K562 (cell line): ENCODE measurements around the gene ETS2. TPM values are rescaled to one million over a fixed set of nuclear protein-coding genes. Genes with fewer than 3 reads are reported as not detected.

Experiments
- AFF1 ChIP-seq, 2 experiments: fragments of 450-650 bp; IDR thresholded peaks; 2 replicates each; pipeline ENCODE4 v1.6.1; 2018; ENCODE audit warnings: mild to moderate bottlenecking in 2 of 2, low read depth in 1 of 2; ENCODE audit not compliant: partially characterized antibody in 2 of 2
- FOXM1 ChIP-seq, 2 experiments: fragments of 450-650 bp in 1 of 2; sonication (generic) in 1 of 2; formaldehyde crosslinking in 1 of 2; IDR thresholded peaks; 2 replicates each; pipeline versions ENCODE4 v1.6.1 to v1.9.0; 2017 to 2022; ENCODE audit warnings: low read depth in 2 of 2, mild to moderate bottlenecking in 2 of 2, missing genetic modification reagents in 1 of 2, moderate library complexity in 1 of 2
- ID3 ChIP-seq, 2 experiments: fragments of 250-450 bp in 1 of 2; fragments of 450-650 bp in 1 of 2; sonication (Bioruptor Pico) in 1 of 2; IDR thresholded peaks; 2 replicates each; pipeline versions ENCODE4 v1.6.1 to v1.8.0; 2016 to 2021; ENCODE audit warnings: mild to moderate bottlenecking in 2 of 2, moderate library complexity in 2 of 2, missing compliant biosample characterization in 1 of 2, missing genetic modification characterization in 1 of 2
- MAX ChIP-seq: sonication (generic); formaldehyde crosslinking; IDR thresholded peaks from 2 replicates; pipeline ENCODE4 v1.9.0; 2022; ENCODE audit warnings: mild to moderate bottlenecking, missing genetic modification reagents
- SAP30 ChIP-seq: fragments of 200-600 bp; sonication (generic); IDR thresholded peaks from 2 replicates; pipeline ENCODE4 v1.6.1; 2012; ENCODE audit warnings: borderline replicate concordance, low read depth, mild to moderate bottlenecking, moderate library complexity, low read length, control low read depth, inconsistent platforms; ENCODE audit not compliant: insufficient read depth, poor library complexity, severe bottlenecking
- SRSF9 ChIP-seq: fragments of 200-400 bp; formaldehyde crosslinking; IDR thresholded peaks from 2 replicates; pipeline ENCODE4 v1.6.1; 2017; ENCODE audit warnings: low read depth, low read length, borderline replicate concordance
- ZBTB40 ChIP-seq, 2 experiments: fragments of 450-650 bp in 1 of 2; sonication (generic) in 1 of 2; formaldehyde crosslinking in 1 of 2; IDR thresholded peaks; 2 replicates each; pipeline versions ENCODE4 v1.7.1 to v1.9.0; 2016 to 2022; ENCODE audit warnings: inconsistent platforms in 1 of 2, mild to moderate bottlenecking in 1 of 2, missing genetic modification reagents in 1 of 2
- polyA plus RNA-seq, 8 experiments: library from polyadenylated mRNA; depleted of rRNA in 4 of 8; stranded (reverse) in 5 of 8; unstranded in 3 of 8; fragments of >200 nt; fragmentation: Nextera tagmentation in 2 of 8; fragmentation: Illumina TruSeq in 1 of 8; extraction: Ambion mirVana in 2 of 8; extraction: Trizol in 1 of 8; gene quantifications; 2 replicates each; pipeline versions ENCODE4 v1.2.1 to v1.2.3, GENCODE V29; 2011 to 2014; ENCODE audit warnings: inconsistent platforms in 1 of 8, missing spikeins in 1 of 8
- total RNA-seq, 7 experiments: library from RNA; depleted of rRNA in 6 of 7; stranded (reverse); fragments of >200 nt in 6 of 7; fragmentation: Illumina TruSeq in 2 of 7; extraction: Trizol in 2 of 7; gene quantifications; 2 replicates each; pipeline versions ENCODE4 v1.2.1 to v1.2.3, GENCODE V29; 2011 to 2021; ENCODE audit warnings: low replicate concordance in 1 of 7

The ETS2 gene
- total and polyA plus RNA-seq, 9 of the 15 experiments (the other 6 are each of a cell fraction or from before 2014, with no cell fraction given), result 1.7 to 24.4 (median 12.2) TPM

- TF ChIP-seq ZBTB40 (IDR thresholded peaks at IDR 0.05) (peak; percentile 62), ZBTB40 (CRISPR knock-in tag; IDR thresholded peaks at IDR 0.05) (no peak), SRSF9 (no peak), AFF1 (IDR thresholded peaks at IDR 0.05; ENCODE audit: low read depth in 1 of 2, partially characterized antibody in 2 of 2) (peak in 1 of 2 experiments; percentile 83), FOXM1 (IDR thresholded peaks at IDR 0.05; ENCODE audit: low read depth) (no peak), FOXM1 (CRISPR knock-in tag; IDR thresholded peaks at IDR 0.05; ENCODE audit: low read depth) (no peak), MAX (CRISPR knock-in tag) (peak; percentile 95), ID3 (CRISPR knock-in tag; IDR thresholded peaks at IDR 0.05) (no peak), ID3 (tag; IDR thresholded peaks at IDR 0.05) (peak; percentile 80; the same call in 1 of the 2 replicates), SAP30 (peak; percentile 86)
Measured at GRCh38 chr21:38805328-38806152, at the start of gene ETS2 (continued).
